DND-41 (cell line): ENCODE results near the gene ANKRD6.

ENCODE experiments used
- EZH2 ChIP-seq: IDR thresholded peaks from 3 replicates; pipeline ENCODE4 v1.6.1; 2012; ENCODE audit warnings: borderline replicate concordance, low read depth, mild to moderate bottlenecking, moderate library complexity, low read length, inconsistent platforms; ENCODE audit not compliant: severe bottlenecking
- TF ChIP-seq, protein P1 (sequence below): IDR thresholded peaks from 2 replicates; pipeline ENCODE4 v1.5.1; 2012; ENCODE audit warnings: borderline replicate concordance, low read length, moderate library complexity, mild to moderate bottlenecking; ENCODE audit not compliant: poor library complexity, severe bottlenecking; ENCODE audit errors: extremely low read depth

DNA sequence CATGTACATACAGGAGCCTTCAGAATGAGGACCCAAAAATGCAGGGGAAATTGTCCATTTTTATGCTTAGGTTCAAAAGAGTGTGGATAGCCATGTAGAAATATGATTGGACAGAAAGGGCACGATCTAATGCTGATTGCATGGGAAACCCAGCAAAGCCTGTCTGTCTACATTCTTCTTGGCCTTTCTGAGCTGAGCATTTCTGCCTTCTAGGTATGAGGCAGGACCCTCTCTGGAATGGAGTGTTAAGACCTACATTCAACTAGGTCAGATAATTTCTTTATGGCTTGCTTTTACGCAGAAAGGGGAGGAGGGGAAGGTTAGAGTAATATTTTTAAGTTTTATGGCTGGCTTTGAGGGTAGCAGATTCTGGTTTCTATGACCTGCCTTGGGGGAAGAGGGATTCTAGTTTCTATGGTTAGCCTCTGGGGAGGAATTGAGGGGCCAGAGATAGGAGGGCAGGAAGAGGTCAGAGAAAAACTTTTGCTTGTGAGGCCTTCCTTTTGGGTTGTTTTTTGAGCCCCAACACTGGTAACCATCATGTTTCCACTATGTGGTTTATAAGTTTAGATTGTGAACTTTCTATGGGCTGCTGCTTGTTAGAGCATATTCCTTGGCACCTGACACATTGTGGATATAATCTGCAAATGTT lies 142.1 kb downstream of the ANKRD6 start:
- TF ChIP-seq, protein P1, sequence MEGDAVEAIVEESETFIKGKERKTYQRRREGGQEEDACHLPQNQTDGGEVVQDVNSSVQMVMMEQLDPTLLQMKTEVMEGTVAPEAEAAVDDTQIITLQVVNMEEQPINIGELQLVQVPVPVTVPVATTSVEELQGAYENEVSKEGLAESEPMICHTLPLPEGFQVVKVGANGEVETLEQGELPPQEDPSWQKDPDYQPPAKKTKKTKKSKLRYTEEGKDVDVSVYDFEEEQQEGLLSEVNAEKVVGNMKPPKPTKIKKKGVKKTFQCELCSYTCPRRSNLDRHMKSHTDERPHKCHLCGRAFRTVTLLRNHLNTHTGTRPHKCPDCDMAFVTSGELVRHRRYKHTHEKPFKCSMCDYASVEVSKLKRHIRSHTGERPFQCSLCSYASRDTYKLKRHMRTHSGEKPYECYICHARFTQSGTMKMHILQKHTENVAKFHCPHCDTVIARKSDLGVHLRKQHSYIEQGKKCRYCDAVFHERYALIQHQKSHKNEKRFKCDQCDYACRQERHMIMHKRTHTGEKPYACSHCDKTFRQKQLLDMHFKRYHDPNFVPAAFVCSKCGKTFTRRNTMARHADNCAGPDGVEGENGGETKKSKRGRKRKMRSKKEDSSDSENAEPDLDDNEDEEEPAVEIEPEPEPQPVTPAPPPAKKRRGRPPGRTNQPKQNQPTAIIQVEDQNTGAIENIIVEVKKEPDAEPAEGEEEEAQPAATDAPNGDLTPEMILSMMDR: no peak
- TF ChIP-seq EZH2: no peak
